ENCODE data around the gene MRAS. TPM values are rescaled to one million over a fixed set of nuclear protein-coding genes. Genes with fewer than 3 reads are reported as not detected.

MRAS gene
- total RNA-seq: 32.6 and 35.0 TPM in 2 replicates

- Histone ChIP-seq H3K4me3 (ENCODE audit: low read depth, low read length) (peak within 1 kb of the TSS; percentile 69), H3K36me3 (ENCODE audit: control insufficient read depth, insufficient read depth, low read length) (no peaks in the 10 kb centered on the region), H3K27me3 (ENCODE audit: control insufficient read depth, insufficient read depth, low read length) (no peaks in the 10 kb centered on the region)
- DNase-seq (ENCODE audit: low read depth): no peak
- TF ChIP-seq, protein P1, sequence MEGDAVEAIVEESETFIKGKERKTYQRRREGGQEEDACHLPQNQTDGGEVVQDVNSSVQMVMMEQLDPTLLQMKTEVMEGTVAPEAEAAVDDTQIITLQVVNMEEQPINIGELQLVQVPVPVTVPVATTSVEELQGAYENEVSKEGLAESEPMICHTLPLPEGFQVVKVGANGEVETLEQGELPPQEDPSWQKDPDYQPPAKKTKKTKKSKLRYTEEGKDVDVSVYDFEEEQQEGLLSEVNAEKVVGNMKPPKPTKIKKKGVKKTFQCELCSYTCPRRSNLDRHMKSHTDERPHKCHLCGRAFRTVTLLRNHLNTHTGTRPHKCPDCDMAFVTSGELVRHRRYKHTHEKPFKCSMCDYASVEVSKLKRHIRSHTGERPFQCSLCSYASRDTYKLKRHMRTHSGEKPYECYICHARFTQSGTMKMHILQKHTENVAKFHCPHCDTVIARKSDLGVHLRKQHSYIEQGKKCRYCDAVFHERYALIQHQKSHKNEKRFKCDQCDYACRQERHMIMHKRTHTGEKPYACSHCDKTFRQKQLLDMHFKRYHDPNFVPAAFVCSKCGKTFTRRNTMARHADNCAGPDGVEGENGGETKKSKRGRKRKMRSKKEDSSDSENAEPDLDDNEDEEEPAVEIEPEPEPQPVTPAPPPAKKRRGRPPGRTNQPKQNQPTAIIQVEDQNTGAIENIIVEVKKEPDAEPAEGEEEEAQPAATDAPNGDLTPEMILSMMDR (IDR thresholded peaks at IDR 0.05; ENCODE audit: insufficient read depth, low read length, poor library complexity, severe bottlenecking): peak; percentile 20
Measured at GRCh38 chr3:138347960-138348753, at the start of gene MRAS. Gene MRAS (plus strand): TSS chr3:138348579. CDS start chr3:138372884, 24,305 bp downstream.

DNA sequence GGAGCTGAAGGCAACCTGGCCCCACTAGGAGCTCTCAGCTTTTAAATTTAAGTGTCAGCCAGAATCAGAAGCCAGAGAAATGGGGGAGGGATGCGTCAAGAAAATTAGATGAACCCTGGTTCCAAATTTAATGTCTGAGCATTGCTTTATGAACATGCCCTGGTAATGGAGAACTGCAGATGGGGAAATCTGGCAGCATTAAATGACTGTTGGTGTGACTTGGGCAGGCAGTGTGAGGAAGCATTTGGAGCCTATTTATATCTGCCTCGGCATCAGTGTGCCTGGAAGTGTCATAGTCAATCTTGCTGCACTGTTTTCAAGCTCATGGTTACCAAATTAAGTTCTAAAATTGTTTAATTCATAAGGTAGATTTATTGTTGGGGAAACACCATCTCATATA, 47.7 kb upstream of the MRAS start:
- no peak for DNase-seq (ENCODE audit: low read depth)
- TF ChIP-seq, protein P1 (IDR thresholded peaks at IDR 0.05; ENCODE audit: insufficient read depth, low read length, poor library complexity, severe bottlenecking): no peak
- Histone ChIP-seq H3K36me3 (ENCODE audit: control insufficient read depth, insufficient read depth, low read length) (no peaks in the 10 kb centered on the region), H3K27me3 (ENCODE audit: control insufficient read depth, insufficient read depth, low read length) (no peaks in the 10 kb centered on the region), H3K4me3 (ENCODE audit: low read depth, low read length) (no peak overlapping the region)

DNA sequence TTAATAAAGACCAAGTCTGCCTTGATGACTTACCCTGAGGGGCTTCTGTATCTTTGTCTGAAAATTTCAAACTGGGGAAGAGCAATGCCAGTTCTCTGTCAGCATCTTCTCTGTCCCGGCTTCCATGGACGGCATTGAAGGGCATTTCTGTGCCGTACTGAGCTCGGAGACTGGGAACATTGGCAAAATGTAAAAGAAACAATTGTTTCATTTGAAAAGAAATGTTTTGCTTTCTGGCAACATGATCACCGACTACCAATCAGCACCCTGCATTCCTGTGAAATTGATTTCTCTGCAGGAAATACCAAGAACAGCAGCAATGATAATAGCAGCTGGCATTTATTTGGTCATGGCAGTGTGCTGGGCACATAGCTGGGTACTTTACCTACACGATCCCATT, 44.9 kb upstream of the MRAS start:
- TF ChIP-seq, protein P1 (IDR thresholded peaks at IDR 0.05; ENCODE audit: insufficient read depth, low read length, poor library complexity, severe bottlenecking): no peak
- DNase-seq (ENCODE audit: low read depth): no peak
- H3K27me3 ChIP-seq (ENCODE audit: control insufficient read depth, insufficient read depth, low read length): no peaks in the 10 kb centered on the region
- H3K4me3 ChIP-seq (ENCODE audit: low read depth, low read length): no peak overlapping the region
- no peaks in the 10 kb centered on the region for H3K36me3 ChIP-seq (ENCODE audit: control insufficient read depth, insufficient read depth, low read length)

- H3K27me3 ChIP-seq (ENCODE audit: control insufficient read depth, insufficient read depth, low read length): no peaks in the 10 kb centered on the region
- DNase-seq (ENCODE audit: low read depth): no peak
- TF ChIP-seq, protein P1 (IDR thresholded peaks at IDR 0.05; ENCODE audit: insufficient read depth, low read length, poor library complexity, severe bottlenecking): no peak
Measured at GRCh38 chr3:138307899-138308298, 40.5 kb upstream of the MRAS start.

GRCh38 chr3:138308783-138309182, 39.6 kb upstream of the MRAS start:
- Histone ChIP-seq H3K36me3 (ENCODE audit: control insufficient read depth, insufficient read depth, low read length) (no peaks in the 10 kb centered on the region), H3K4me3 (ENCODE audit: low read depth, low read length) (no peak overlapping the region), H3K27me3 (ENCODE audit: control insufficient read depth, insufficient read depth, low read length) (no peaks in the 10 kb centered on the region)
- no peak for DNase-seq (ENCODE audit: low read depth)
- TF ChIP-seq, protein P1 (IDR thresholded peaks at IDR 0.05; ENCODE audit: insufficient read depth, low read length, poor library complexity, severe bottlenecking): no peak

More at GRCh38 chr3:138307899-138308298, 40.5 kb upstream of the MRAS start:
- Histone ChIP-seq H3K36me3 (ENCODE audit: control insufficient read depth, insufficient read depth, low read length) (no peaks in the 10 kb centered on the region), H3K4me3 (ENCODE audit: low read depth, low read length) (no peak overlapping the region)

- Histone ChIP-seq H3K4me3 (ENCODE audit: low read depth, low read length) (no peak overlapping the region), H3K36me3 (ENCODE audit: control insufficient read depth, insufficient read depth, low read length) (no peaks in the 10 kb centered on the region), H3K27me3 (ENCODE audit: control insufficient read depth, insufficient read depth, low read length) (no peaks in the 10 kb centered on the region)
- TF ChIP-seq, protein P1 (IDR thresholded peaks at IDR 0.05; ENCODE audit: insufficient read depth, low read length, poor library complexity, severe bottlenecking): no peak
- DNase-seq (ENCODE audit: low read depth): no peak
Measured at GRCh38 chr3:138310494-138310893, 37.9 kb upstream of the MRAS start.
